NCI-H128 (cell line): ENCODE measurements around the gene METTL24.
"Not testable (repeated sequence)": the region's sequence is repeated elsewhere in the genome, so short reads cannot be mapped to it uniquely, and the experiment has no call there.

Source experiments
- DNase-seq: peaks from one replicate; lab custom pipeline; 2025; ENCODE audit not compliant: unreplicated experiment; lab: John Stamatoyannopoulos, UW

The METTL24 gene

GRCh38 chr6:110317189-110317588, 41.0 kb downstream of the METTL24 start:
- DNase-seq, result no peak

- no peak for DNase-seq
Observed at GRCh38 chr6:110315869-110316398, 42.2 kb downstream of the METTL24 start.

- DNase-seq, result no peak
Observed at GRCh38 chr6:110315207-110315868, 42.8 kb downstream of the METTL24 start.

- no peak for DNase-seq
Observed at GRCh38 chr6:110310861-110311446, 47.2 kb downstream of the METTL24 start.

GRCh38 chr6:110309432-110309831, 48.7 kb downstream of the METTL24 start:
- DNase-seq, result not testable (repeated sequence)

GRCh38 chr6:110307368-110307767, 50.8 kb downstream of the METTL24 start:
- no peak for DNase-seq

- not testable (repeated sequence) for DNase-seq
Observed at GRCh38 chr6:110305832-110306231, 52.3 kb downstream of the METTL24 start.

- DNase-seq, result not testable (repeated sequence)
Observed at GRCh38 chr6:110303692-110304091, 54.5 kb downstream of the METTL24 start.

GRCh38 chr6:110298916-110299315, 59.2 kb downstream of the METTL24 start:
- no peak for DNase-seq

- no peak for DNase-seq
Observed at GRCh38 chr6:110298411-110298810, 59.7 kb downstream of the METTL24 start.

GRCh38 chr6:110296241-110297025, 61.7 kb downstream of the METTL24 start:
- no peak for DNase-seq

- no peak for DNase-seq
Observed at GRCh38 chr6:110295451-110296165, 62.5 kb downstream of the METTL24 start.

GRCh38 chr6:110287462-110288341, 70.4 kb downstream of the METTL24 start:
- no peak for DNase-seq

GRCh38 chr6:110285306-110286060, 72.7 kb downstream of the METTL24 start:
- no peak for DNase-seq

- DNase-seq, result no peak
Observed at GRCh38 chr6:110284855-110285254, 73.3 kb downstream of the METTL24 start.

- no peak for DNase-seq
Observed at GRCh38 chr6:110283657-110284056, 74.5 kb downstream of the METTL24 start.

GRCh38 chr6:110282412-110282811, 75.7 kb downstream of the METTL24 start:
- DNase-seq, result no peak

GRCh38 chr6:110277100-110277665, 81.0 kb downstream of the METTL24 start:
- DNase-seq, result no peak

GRCh38 chr6:110272781-110273180, 85.4 kb downstream of the METTL24 start:
- not testable (repeated sequence) for DNase-seq
